ENCODE data around the gene KIAA1217. TPM values are rescaled to one million over a fixed set of nuclear protein-coding genes. Genes with fewer than 3 reads are reported as not detected.

KIAA1217 gene
- total and polyA plus RNA-seq, 9 of the 15 experiments (the other 6 are each of a cell fraction or from before 2014, with no cell fraction given) = 0.04 TPM; not detected in 8

DNA sequence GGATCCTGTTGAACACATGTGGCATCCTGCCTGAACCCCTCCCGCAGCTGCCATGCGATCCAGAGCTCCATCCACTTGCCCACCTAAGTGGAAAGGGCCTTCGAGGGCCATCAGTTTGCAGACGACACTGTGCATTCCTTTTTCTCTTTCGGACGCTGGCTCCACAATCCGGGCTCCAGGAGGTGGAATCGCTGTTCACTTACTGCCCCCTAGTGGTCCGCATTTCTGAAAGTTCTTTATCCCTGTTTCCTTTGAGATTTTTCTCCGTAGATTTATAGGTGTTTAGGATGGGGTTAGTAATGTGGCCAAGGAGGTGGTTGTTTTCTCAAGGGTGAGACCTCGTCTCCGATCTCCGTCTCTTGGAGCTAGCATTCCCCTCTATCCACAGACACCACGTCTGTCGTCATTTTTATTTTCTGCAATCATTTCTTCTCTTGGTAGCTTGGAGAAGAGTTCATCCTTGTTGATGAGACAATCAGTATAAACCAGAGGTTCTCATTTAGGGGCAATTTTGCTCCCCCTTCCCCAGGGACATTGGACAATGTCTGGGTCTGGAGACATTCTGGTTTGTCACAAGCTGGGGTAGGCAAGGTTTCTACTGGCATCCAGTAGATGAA, 310.2 kb downstream of the KIAA1217 start:
- H3K4me3 ChIP-seq = no peak overlapping the region
- under 1% methylated on average over 15 of the region's 15 CpGs for WGBS (ENCODE audit: insufficient coverage, low coverage, missing lambda C conversion rate)
- H3K36me3 ChIP-seq (ENCODE audit: control insufficient read depth, insufficient read depth, low read length) = no peaks in the 10 kb centered on the region
- H3K27me3 ChIP-seq (ENCODE audit: control insufficient read depth in 2 of 2, insufficient read depth in 2 of 2, low read length in 2 of 2) = peaks cover 25 to 28% of the 10 kb centered on the region in 2 experiments; a peak in 4 of 5 replicates
- no peak overlapping the region for H3K9ac ChIP-seq (ENCODE audit: insufficient read depth in 1 of 2, low read depth in 2 of 2, low read length in 2 of 2)
- CTCF ChIA-PET (ENCODE audit: low intra/inter-chr PET ratio) = interaction anchor here (0.6 kb wide), 1 partner anchor 34 kb away, joined by 3 read pairs; no protein-coding TSS in a partner anchor
- DNase-seq (ENCODE audit: extremely low read depth in 1 of 4, low spot score in 3 of 4) = peak; percentile 56 to 77 (median 62)
- peak; percentile 86 for FAIRE-seq
- intact Hi-C loops (cut with micrococcal nuclease) = loop anchor here (2.0 to 5.0 kb wide), 2 partner anchors 38 to 1002 kb away; no protein-coding TSS in a partner anchor
- H3K27ac ChIP-seq (ENCODE audit: extremely low read depth, low read depth, low read length) = no peak overlapping the region
- POLR2A ChIA-PET = no interaction called here
- H4K20me1 ChIP-seq (replicated peaks; ENCODE audit: control insufficient read depth, insufficient read depth, low read length) = no peaks in the 10 kb centered on the region
- in situ Hi-C loops (cut with MboI) = loop anchor here (25.0 kb wide), 1 partner anchor 1357 kb away; no protein-coding TSS in a partner anchor
- no TSS peak for BruUV-seq (replicated peaks)
- no peaks in the 10 kb centered on the region for H3K9me1 ChIP-seq (ENCODE audit: control insufficient read depth, insufficient read depth, low read length)
- H3K9me3 ChIP-seq (replicated peaks; ENCODE audit: control insufficient read depth, insufficient read depth, low read depth, low read length) = no peaks in the 10 kb centered on the region
- ATAC-seq = peak; percentile 89
- peaks cover 0 to 3% of the 10 kb centered on the region in 2 experiments; a peak in 1 of 5 replicates for H3K4me1 ChIP-seq (replicated peaks in 1 of 2; ENCODE audit: control insufficient read depth in 2 of 2, insufficient read depth in 2 of 2, low read length in 2 of 2)
- H2AFZ ChIP-seq (ENCODE audit: low read depth, low read length) = no peak overlapping the region
- no peaks in the 10 kb centered on the region for H3K79me2 ChIP-seq (ENCODE audit: control insufficient read depth, insufficient read depth, low read length)
- H3K4me2 ChIP-seq (ENCODE audit: insufficient read depth, low read length) = no peak overlapping the region
- TF ChIP-seq TCFL5 (CRISPR knock-in tag; conservative IDR thresholded peaks at IDR 0.05) (no peak), SLC30A9 (CRISPR knock-in tag; IDR thresholded peaks at IDR 0.05) (no peak), BRCA1 (IDR thresholded peaks at IDR 0.05) (no peak), BRCA1 (CRISPR knock-in tag; IDR thresholded peaks at IDR 0.05) (no peak), ZNF583 (CRISPR knock-in tag; IDR thresholded peaks at IDR 0.05) (no peak), HDGF (IDR thresholded peaks at IDR 0.05) (no peak), RAD21 (CRISPR knock-in tag; conservative IDR thresholded peaks at IDR 0.05 in 1 of 2, IDR thresholded peaks at IDR 0.05 in 1 of 2) (peak; percentile 51 to 76), ASH1L (IDR thresholded peaks at IDR 0.05; ENCODE audit: borderline replicate concordance, low read depth, partially characterized antibody) (no peak), ZNF232 (CRISPR knock-in tag; IDR thresholded peaks at IDR 0.05) (no peak), SMARCA5 (IDR thresholded peaks at IDR 0.05) (no peak), JUND (IDR thresholded peaks at IDR 0.05; ENCODE audit: borderline replicate concordance, low read depth, low read length) (0 out of 2 replicates have a peak, but pooled peaks have one; percentile 16), JUND (tag; IDR thresholded peaks at IDR 0.05; ENCODE audit: borderline replicate concordance, low read depth, low read length) (no peak)
- TF ChIP-seq, protein P1, sequence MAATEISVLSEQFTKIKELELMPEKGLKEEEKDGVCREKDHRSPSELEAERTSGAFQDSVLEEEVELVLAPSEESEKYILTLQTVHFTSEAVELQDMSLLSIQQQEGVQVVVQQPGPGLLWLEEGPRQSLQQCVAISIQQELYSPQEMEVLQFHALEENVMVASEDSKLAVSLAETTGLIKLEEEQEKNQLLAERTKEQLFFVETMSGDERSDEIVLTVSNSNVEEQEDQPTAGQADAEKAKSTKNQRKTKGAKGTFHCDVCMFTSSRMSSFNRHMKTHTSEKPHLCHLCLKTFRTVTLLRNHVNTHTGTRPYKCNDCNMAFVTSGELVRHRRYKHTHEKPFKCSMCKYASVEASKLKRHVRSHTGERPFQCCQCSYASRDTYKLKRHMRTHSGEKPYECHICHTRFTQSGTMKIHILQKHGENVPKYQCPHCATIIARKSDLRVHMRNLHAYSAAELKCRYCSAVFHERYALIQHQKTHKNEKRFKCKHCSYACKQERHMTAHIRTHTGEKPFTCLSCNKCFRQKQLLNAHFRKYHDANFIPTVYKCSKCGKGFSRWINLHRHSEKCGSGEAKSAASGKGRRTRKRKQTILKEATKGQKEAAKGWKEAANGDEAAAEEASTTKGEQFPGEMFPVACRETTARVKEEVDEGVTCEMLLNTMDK (IDR thresholded peaks at IDR 0.05; ENCODE audit: borderline replicate concordance, insufficient read depth, low read depth, low read length, poor library complexity, severe bottlenecking) = peak; percentile 49
- TF ChIP-seq, protein P2, sequence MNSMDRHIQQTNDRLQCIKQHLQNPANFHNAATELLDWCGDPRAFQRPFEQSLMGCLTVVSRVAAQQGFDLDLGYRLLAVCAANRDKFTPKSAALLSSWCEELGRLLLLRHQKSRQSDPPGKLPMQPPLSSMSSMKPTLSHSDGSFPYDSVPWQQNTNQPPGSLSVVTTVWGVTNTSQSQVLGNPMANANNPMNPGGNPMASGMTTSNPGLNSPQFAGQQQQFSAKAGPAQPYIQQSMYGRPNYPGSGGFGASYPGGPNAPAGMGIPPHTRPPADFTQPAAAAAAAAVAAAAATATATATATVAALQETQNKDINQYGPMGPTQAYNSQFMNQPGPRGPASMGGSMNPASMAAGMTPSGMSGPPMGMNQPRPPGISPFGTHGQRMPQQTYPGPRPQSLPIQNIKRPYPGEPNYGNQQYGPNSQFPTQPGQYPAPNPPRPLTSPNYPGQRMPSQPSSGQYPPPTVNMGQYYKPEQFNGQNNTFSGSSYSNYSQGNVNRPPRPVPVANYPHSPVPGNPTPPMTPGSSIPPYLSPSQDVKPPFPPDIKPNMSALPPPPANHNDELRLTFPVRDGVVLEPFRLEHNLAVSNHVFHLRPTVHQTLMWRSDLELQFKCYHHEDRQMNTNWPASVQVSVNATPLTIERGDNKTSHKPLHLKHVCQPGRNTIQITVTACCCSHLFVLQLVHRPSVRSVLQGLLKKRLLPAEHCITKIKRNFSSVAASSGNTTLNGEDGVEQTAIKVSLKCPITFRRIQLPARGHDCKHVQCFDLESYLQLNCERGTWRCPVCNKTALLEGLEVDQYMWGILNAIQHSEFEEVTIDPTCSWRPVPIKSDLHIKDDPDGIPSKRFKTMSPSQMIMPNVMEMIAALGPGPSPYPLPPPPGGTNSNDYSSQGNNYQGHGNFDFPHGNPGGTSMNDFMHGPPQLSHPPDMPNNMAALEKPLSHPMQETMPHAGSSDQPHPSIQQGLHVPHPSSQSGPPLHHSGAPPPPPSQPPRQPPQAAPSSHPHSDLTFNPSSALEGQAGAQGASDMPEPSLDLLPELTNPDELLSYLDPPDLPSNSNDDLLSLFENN (IDR thresholded peaks at IDR 0.05; ENCODE audit: low read depth in 2 of 2, low read length in 2 of 2) = peak in 1 of 2 experiments; percentile 25; a peak in 1 of 4 replicates
- TF ChIP-seq, protein P3, sequence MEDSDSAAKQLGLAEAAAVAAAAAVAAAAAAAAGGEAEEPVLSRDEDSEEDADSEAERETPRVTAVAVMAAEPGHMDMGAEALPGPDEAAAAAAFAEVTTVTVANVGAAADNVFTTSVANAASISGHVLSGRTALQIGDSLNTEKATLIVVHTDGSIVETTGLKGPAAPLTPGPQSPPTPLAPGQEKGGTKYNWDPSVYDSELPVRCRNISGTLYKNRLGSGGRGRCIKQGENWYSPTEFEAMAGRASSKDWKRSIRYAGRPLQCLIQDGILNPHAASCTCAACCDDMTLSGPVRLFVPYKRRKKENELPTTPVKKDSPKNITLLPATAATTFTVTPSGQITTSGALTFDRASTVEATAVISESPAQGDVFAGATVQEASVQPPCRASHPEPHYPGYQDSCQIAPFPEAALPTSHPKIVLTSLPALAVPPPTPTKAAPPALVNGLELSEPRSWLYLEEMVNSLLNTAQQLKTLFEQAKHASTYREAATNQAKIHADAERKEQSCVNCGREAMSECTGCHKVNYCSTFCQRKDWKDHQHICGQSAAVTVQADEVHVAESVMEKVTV (CRISPR knock-in tag; IDR thresholded peaks at IDR 0.05) = 0 out of 2 replicates have a peak, but pooled peaks have one; percentile 20
